Uterine smooth muscle cell (primary cell): ENCODE measurements around the gene VPS9D1. TPM values are rescaled to one million over a fixed set of nuclear protein-coding genes. Genes with fewer than 3 reads are reported as not detected.

Experiments used
- total RNA-seq: library from RNA; depleted of rRNA; stranded (reverse); fragments of >200 nt; gene quantifications from 2 replicates; pipeline ENCODE4 v1.2.3, GENCODE V29; 2014

The VPS9D1 gene, protein sequence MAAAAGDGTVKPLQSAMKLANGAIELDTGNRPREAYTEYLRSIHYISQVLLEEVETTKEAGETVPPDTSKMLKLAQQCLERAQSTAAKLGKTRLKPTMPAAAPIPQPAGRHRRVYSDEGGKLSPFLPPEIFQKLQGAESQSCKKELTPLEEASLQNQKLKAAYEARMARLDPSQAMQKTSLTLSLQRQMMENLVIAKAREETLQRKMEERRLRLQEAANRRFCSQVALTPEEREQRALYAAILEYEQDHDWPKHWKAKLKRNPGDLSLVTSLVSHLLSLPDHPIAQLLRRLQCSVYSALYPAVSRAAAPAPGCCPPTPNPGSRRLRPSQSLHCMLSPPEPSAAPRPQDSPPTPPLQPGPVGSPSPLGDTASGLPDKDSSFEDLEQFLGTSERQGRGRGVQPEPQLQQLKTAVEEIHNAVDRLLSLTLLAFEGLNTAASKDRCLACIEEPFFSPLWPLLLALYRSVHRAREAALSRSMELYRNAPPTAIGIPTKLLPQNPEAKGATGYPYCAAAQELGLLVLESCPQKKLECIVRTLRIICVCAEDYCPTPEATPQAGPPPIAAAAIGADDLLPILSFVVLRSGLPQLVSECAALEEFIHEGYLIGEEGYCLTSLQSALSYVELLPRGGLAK
- total RNA-seq, result 8.1 and 8.9 TPM in 2 replicates

DNA sequence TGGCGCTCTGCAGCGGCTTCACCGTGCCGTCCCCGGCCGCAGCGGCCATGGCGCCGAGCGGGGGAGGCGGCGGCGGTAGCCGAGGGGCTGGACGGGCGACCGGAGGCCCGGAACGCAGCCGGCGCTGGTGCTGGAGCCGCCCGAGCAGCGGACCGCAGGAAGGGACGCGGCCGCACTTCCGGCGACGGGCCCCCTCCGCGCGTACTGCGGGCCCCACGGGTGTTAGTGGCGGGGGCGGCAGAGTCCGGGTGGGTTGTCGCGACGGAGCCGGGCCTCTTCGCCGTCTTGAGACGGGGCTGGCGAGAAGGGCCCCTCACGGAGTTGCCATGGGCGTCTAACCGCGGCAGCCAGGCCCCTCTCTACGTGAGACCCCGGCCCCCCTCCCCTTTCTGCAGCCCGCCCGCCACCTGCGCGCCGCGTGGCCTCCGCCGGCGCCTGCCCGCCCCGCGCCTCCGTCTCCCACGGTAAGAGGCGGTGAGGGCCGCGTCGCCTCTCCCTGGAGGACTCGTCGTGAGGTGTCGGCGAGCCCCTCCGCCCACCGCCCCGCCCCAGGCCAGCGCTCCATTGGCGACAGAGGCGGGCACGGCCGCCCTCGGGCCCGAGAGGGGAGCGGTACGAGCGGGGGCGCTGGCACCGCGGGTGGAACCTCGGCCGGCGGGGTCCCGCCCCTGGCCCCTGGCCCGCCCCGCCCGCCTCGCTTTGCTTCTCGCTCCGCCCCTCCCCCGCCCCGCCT is at the start of gene VPS9D1, which contains the start of gene ZNF276:
VPS9D1 (minus strand) TSS at position 86 of the 733 bp plus-strand sequence; CDS start at position 49, 37 bp downstream.
ZNF276 (plus strand) TSS at position 725 of the 733 bp plus-strand sequence. CDS start 104 bp downstream, outside the sequence.

DNA sequence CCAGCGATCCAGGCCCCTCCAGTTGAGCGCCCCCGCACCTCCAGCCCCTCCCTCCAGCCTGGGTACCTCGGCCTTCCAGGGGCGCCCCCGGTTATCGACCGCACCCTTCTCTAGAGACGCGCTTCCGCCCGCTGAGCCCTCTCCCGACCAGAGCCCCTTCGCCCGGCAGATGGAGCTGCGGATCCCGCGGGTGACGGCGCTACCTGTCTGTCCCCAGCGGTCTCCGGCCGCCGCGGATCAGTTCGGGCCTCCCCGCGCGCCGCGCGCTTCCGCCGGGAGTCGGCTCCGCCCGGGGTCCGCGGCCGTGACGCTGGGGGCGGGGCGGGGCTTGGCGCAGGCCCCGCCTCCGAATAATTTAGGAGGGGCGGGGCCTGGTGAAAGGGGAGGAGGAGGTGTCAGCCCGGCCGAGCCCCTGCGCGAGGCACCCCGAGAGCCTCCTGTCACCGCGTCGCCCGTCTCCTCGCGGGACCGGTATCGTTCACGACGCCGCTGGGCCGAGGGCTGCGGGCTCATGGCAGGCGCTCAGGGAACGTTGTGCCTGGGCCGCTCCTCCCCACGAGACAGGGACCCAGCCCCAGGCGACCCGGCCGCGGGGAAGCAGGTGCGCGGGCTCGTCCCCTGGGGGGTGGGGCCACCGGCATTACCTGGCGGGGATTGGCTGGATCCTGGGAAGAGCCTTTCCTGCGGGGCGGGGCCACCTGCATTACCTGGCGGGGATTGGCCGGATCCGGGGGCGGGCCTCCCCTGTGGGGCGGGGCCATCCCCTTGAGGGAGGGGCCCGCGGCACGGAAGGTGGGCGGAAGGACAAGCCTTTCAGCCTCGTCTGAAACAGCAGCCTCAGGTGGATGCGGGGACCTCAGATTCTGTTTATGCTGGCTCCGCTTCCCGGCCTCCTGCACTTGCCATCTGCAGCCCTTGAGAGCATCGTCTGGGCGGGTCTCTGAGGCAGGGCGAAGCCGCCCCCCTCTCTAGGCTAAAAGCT is 19.0 kb downstream of the VPS9D1 start, which contains the start of gene SPATA2L:
SPATA2L (minus strand) TSS at position 281 of the 982 bp plus-strand sequence. CDS start 473 bp downstream, outside the sequence.

DNA sequence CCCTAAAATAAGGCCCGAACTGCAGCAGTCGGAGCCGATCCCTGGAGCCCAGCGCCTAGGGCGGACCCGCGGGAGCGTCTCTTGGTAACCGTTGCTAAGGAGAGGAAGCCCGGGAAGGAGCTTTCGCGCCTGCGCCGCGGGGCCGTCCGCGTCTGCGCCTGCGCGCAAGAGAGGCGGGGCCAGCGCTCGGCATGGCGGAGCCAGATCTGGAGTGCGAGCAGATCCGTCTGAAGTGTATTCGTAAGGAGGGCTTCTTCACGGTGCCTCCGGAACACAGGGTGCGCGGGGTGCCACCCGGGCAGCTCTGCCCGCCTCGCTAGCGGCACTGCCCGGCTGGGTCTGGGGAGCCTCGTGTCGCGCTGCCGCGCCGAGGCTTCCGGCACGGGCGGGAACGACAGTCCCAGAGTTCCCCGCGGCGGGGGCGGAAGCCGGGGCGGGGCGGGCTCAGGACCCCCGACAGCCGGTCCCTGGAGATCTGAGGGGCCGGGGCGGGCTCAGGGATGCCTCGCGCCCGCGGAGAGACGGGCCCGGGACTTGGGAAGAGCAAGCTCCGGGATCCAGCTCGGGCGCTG is 34.1 kb downstream of the VPS9D1 start, which contains the start of gene CDK10:
CDK10 (plus strand) TSS at position 170 of the 572 bp plus-strand sequence; CDS start at position 192, 22 bp downstream.

DNA sequence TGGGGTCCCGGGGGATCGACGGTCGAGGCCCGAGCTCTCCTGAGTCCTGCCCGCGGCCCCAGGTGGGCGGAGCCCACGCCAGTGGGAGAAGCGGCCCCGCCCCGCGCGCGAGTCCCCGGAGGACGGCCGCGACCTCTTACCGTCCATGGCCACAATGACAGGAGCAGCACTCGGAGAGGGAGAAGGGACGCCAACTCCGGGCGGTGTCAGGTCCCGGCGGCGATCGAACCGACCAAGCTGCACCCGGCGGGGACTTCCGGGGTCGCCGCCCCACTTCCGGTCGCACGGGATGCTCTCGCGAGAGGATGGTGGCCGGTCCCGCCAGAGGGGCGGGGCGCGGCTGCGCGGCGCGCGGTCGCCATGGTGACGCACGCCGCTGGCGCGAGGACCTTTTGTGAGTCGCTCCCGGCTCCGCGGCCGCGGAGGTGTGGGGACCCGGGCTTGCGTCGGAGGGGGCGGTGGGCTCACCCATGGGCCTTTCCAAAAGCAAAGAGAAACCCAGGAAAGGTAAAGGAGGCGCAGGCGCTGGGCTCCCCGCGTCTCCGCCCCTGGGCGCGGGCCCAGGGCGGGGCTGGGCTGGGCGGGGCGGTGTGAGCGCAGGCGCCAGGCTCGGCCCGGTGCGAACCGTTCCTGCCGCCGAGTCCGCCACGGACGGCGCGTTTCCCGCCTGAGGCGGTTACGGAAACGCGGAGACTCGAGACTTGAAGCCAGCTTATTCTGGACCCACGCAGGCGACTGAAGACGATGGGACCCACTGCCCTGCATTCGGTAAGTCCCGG is 63.1 kb downstream of the VPS9D1 start, which contains the start of the genes CHMP1A and SPATA33:
CHMP1A (minus strand) TSS at position 267 of the 779 bp plus-strand sequence; CDS start at position 147, 120 bp downstream.
SPATA33 (plus strand) TSS at position 395 of the 779 bp plus-strand sequence; CDS start at position 471, 76 bp downstream.

Other genes with a start within 250 kb of the VPS9D1 start
- gene ANKRD11, start 230.3 kb downstream of the VPS9D1 start, total RNA-seq, result 89.4 and 93.5 TPM in 2 replicates
- gene SPG7, start 212.5 kb downstream of the VPS9D1 start, total RNA-seq, result 115 and 133 TPM in 2 replicates
- 1,799 and 3,143 TPM in 2 replicates for gene RPL13, start 160.2 kb downstream of the VPS9D1 start, total RNA-seq
- gene CPNE7, start 145.1 kb downstream of the VPS9D1 start, total RNA-seq, result 18.5 and 27.7 TPM in 2 replicates
- not detected in 2 replicates for gene DPEP1, start 107.3 kb downstream of the VPS9D1 start, total RNA-seq
- gene CHMP1A, start 63.2 kb downstream of the VPS9D1 start, total RNA-seq, result 76.9 and 94.3 TPM in 2 replicates
- gene SPATA33, start 63.1 kb downstream of the VPS9D1 start, total RNA-seq, result 2.9 and 3.2 TPM in 2 replicates
- gene CDK10, start 34.2 kb downstream of the VPS9D1 start, total RNA-seq, result 58.2 and 58.4 TPM in 2 replicates
- gene SPATA2L, start 19.2 kb downstream of the VPS9D1 start, total RNA-seq, result 14.4 and 16.9 TPM in 2 replicates
- 16.7 and 17.2 TPM in 2 replicates for gene ZNF276, start 639 bp upstream of the VPS9D1 start, total RNA-seq
- gene FANCA, start 95.7 kb upstream of the VPS9D1 start, total RNA-seq, result 12.4 and 38.7 TPM in 2 replicates
- 1.1 and 1.4 TPM in 2 replicates for gene SPIRE2, start 107.6 kb upstream of the VPS9D1 start, total RNA-seq
- gene TCF25, start 152.7 kb upstream of the VPS9D1 start, total RNA-seq, result 182 and 215 TPM in 2 replicates
- gene MC1R, start 198.0 kb upstream of the VPS9D1 start, total RNA-seq, result 4.4 and 7.5 TPM in 2 replicates
- 443 and 596 TPM in 2 replicates for gene TUBB3, start 202.4 kb upstream of the VPS9D1 start, total RNA-seq
- 110 and 119 TPM in 2 replicates for gene DEF8, start 227.9 kb upstream of the VPS9D1 start, total RNA-seq